ENCODE results near the gene PKDREJ.
"Not testable (repeated sequence)": the region's sequence is repeated elsewhere in the genome, so short reads cannot be mapped to it uniquely, and the experiment has no call there.

Gene PKDREJ

GRCh38 chr22:46275455-46276122, 12.4 kb upstream of the PKDREJ start:
- Histone ChIP-seq H3K9me3 (ENCODE audit: control insufficient read depth in 1 of 2, low read length in 2 of 2) (no peaks in the 10 kb centered on the region), H3K4me3 (ENCODE audit: low read depth in 1 of 2, low read length in 2 of 2) (no peak overlapping the region), H3K27ac (ENCODE audit: low read length) (no peak overlapping the region), H3K4me1 (ENCODE audit: control insufficient read depth in 1 of 2, insufficient read depth in 2 of 2, low read length in 2 of 2) (no peaks in the 10 kb centered on the region), H3K36me3 (ENCODE audit: control insufficient read depth in 1 of 2, insufficient read depth in 2 of 2, low read length in 2 of 2) (peaks cover 62 to 81% of the 10 kb centered on the region in 2 donors), H3K27me3 (ENCODE audit: low read depth, low read length) (no peaks in the 10 kb centered on the region)

GRCh38 chr22:46274381-46274780, 11.2 kb upstream of the PKDREJ start:
- Histone ChIP-seq H3K4me3 (ENCODE audit: low read depth in 1 of 2, low read length in 2 of 2) (no peak overlapping the region), H3K36me3 (ENCODE audit: control insufficient read depth in 1 of 2, insufficient read depth in 2 of 2, low read length in 2 of 2) (peaks cover 51 to 69% of the 10 kb centered on the region in 2 donors)

GRCh38 chr22:46273432-46274148, 10.4 kb upstream of the PKDREJ start:
- Histone ChIP-seq H3K4me3 (ENCODE audit: low read depth in 1 of 2, low read length in 2 of 2) (no peak overlapping the region), H3K9me3 (ENCODE audit: control insufficient read depth in 1 of 2, low read length in 2 of 2) (no peaks in the 10 kb centered on the region), H3K27me3 (ENCODE audit: low read depth, low read length) (no peaks in the 10 kb centered on the region), H3K4me1 (ENCODE audit: control insufficient read depth in 1 of 2, insufficient read depth in 2 of 2, low read length in 2 of 2) (peaks cover 3 to 10% of the 10 kb centered on the region in 2 donors), H3K36me3 (ENCODE audit: control insufficient read depth in 1 of 2, insufficient read depth in 2 of 2, low read length in 2 of 2) (peaks cover 43 to 61% of the 10 kb centered on the region in 2 donors), H3K27ac (ENCODE audit: low read length) (no peak overlapping the region)

More at GRCh38 chr22:46274381-46274780, 11.2 kb upstream of the PKDREJ start:
- no peak overlapping the region for H3K27ac ChIP-seq (ENCODE audit: low read length)
- H3K4me1 ChIP-seq (ENCODE audit: control insufficient read depth in 1 of 2, insufficient read depth in 2 of 2, low read length in 2 of 2), result peaks cover under 1 to 3% of the 10 kb centered on the region in 2 donors
- no peaks in the 10 kb centered on the region for H3K9me3 ChIP-seq (ENCODE audit: control insufficient read depth in 1 of 2, low read length in 2 of 2)
- H3K27me3 ChIP-seq (ENCODE audit: low read depth, low read length), result no peaks in the 10 kb centered on the region

- H3K36me3 ChIP-seq (ENCODE audit: control insufficient read depth in 1 of 2, insufficient read depth in 2 of 2, low read length in 2 of 2), result peaks cover 36 to 54% of the 10 kb centered on the region in 2 donors
- H3K4me3 ChIP-seq (ENCODE audit: low read depth in 1 of 2, low read length in 2 of 2), result no peak overlapping the region
- H3K27ac ChIP-seq (ENCODE audit: low read length), result no peak overlapping the region
- no peaks in the 10 kb centered on the region for H3K27me3 ChIP-seq (ENCODE audit: low read depth, low read length)
- no peaks in the 10 kb centered on the region for H3K9me3 ChIP-seq (ENCODE audit: control insufficient read depth in 1 of 2, low read length in 2 of 2)
- peaks cover 3 to 15% of the 10 kb centered on the region in 2 donors for H3K4me1 ChIP-seq (ENCODE audit: control insufficient read depth in 1 of 2, insufficient read depth in 2 of 2, low read length in 2 of 2)
These were observed 9.8 kb upstream of the PKDREJ start for GRCh38 chr22:46272762-46273431.

GRCh38 chr22:46272196-46272595, 9.1 kb upstream of the PKDREJ start:
- no peak overlapping the region for H3K27ac ChIP-seq (ENCODE audit: low read length)
- no peaks in the 10 kb centered on the region for H3K27me3 ChIP-seq (ENCODE audit: low read depth, low read length)
- H3K4me1 ChIP-seq (ENCODE audit: control insufficient read depth in 1 of 2, insufficient read depth in 2 of 2, low read length in 2 of 2), result peaks cover 3 to 18% of the 10 kb centered on the region in 2 donors
- peaks cover 32 to 49% of the 10 kb centered on the region in 2 donors for H3K36me3 ChIP-seq (ENCODE audit: control insufficient read depth in 1 of 2, insufficient read depth in 2 of 2, low read length in 2 of 2)
- no peak overlapping the region for H3K4me3 ChIP-seq (ENCODE audit: low read depth in 1 of 2, low read length in 2 of 2)
- no peaks in the 10 kb centered on the region for H3K9me3 ChIP-seq (ENCODE audit: control insufficient read depth in 1 of 2, low read length in 2 of 2)

- Histone ChIP-seq H3K27ac (ENCODE audit: low read length) (no peak overlapping the region), H3K9me3 (ENCODE audit: control insufficient read depth in 1 of 2, low read length in 2 of 2) (no peaks in the 10 kb centered on the region), H3K4me1 (ENCODE audit: control insufficient read depth in 1 of 2, insufficient read depth in 2 of 2, low read length in 2 of 2) (peaks cover 3 to 21% of the 10 kb centered on the region in 2 donors), H3K4me3 (ENCODE audit: low read depth in 1 of 2, low read length in 2 of 2) (peak overlapping the region in 1 of 2 donors; percentile 39), H3K27me3 (ENCODE audit: low read depth, low read length) (no peaks in the 10 kb centered on the region), H3K36me3 (ENCODE audit: control insufficient read depth in 1 of 2, insufficient read depth in 2 of 2, low read length in 2 of 2) (peaks cover 18 to 28% of the 10 kb centered on the region in 2 donors)
These were observed 6.4 kb upstream of the PKDREJ start for GRCh38 chr22:46269564-46269963.

GRCh38 chr22:46267431-46268279, 4.5 kb upstream of the PKDREJ start, which contains the start of gene TTC38:
TTC38 (plus strand) TSS chr22:46268008; CDS start chr22:46268040, 32 bp downstream.
- Histone ChIP-seq H3K36me3 (ENCODE audit: control insufficient read depth in 1 of 2, insufficient read depth in 2 of 2, low read length in 2 of 2) (peaks cover 6 to 8% of the 10 kb centered on the region in 2 donors), H3K4me1 (ENCODE audit: control insufficient read depth in 1 of 2, insufficient read depth in 2 of 2, low read length in 2 of 2) (peaks cover 3 to 24% of the 10 kb centered on the region in 2 donors), H3K4me3 (ENCODE audit: low read depth in 1 of 2, low read length in 2 of 2) (peak within 1 kb of the TSS; percentile 81 to 88), H3K9me3 (ENCODE audit: control insufficient read depth in 1 of 2, low read length in 2 of 2) (no peaks in the 10 kb centered on the region), H3K27me3 (ENCODE audit: low read depth, low read length) (no peaks in the 10 kb centered on the region), H3K27ac (ENCODE audit: low read length) (peak within 1 kb of the TSS; percentile 74)

GRCh38 chr22:46265627-46266026, 2.5 kb upstream of the PKDREJ start:
- not testable (repeated sequence) for H3K27me3 ChIP-seq (ENCODE audit: low read depth, low read length); H3K27ac ChIP-seq (ENCODE audit: low read length); H3K36me3 ChIP-seq (ENCODE audit: control insufficient read depth in 1 of 2, insufficient read depth in 2 of 2, low read length in 2 of 2); H3K4me3 ChIP-seq (ENCODE audit: low read depth in 1 of 2, low read length in 2 of 2); H3K9me3 ChIP-seq (ENCODE audit: control insufficient read depth in 1 of 2, low read length in 2 of 2)
- peaks cover 3 to 24% of the 10 kb centered on the region in 2 donors for H3K4me1 ChIP-seq (ENCODE audit: control insufficient read depth in 1 of 2, insufficient read depth in 2 of 2, low read length in 2 of 2)

- H3K4me1 ChIP-seq (ENCODE audit: control insufficient read depth in 1 of 2, insufficient read depth in 2 of 2, low read length in 2 of 2), result peaks cover 3 to 22% of the 10 kb centered on the region in 2 donors
- H3K36me3 ChIP-seq (ENCODE audit: control insufficient read depth in 1 of 2, insufficient read depth in 2 of 2, low read length in 2 of 2); H3K4me3 ChIP-seq (ENCODE audit: low read depth in 1 of 2, low read length in 2 of 2); H3K27ac ChIP-seq (ENCODE audit: low read length); H3K27me3 ChIP-seq (ENCODE audit: low read depth, low read length); H3K9me3 ChIP-seq (ENCODE audit: control insufficient read depth in 1 of 2, low read length in 2 of 2): not testable (repeated sequence)
These were observed 1.4 kb upstream of the PKDREJ start for GRCh38 chr22:46264520-46264919.

- Histone ChIP-seq H3K4me3 (ENCODE audit: low read depth in 1 of 2, low read length in 2 of 2) (peak overlapping the region in 1 of 2 donors; percentile 47), H3K27me3 (ENCODE audit: low read depth, low read length) (no peaks in the 10 kb centered on the region), H3K36me3 (ENCODE audit: control insufficient read depth in 1 of 2, insufficient read depth in 2 of 2, low read length in 2 of 2) (no peaks in the 10 kb centered on the region), H3K27ac (ENCODE audit: low read length) (no peak overlapping the region), H3K4me1 (ENCODE audit: control insufficient read depth in 1 of 2, insufficient read depth in 2 of 2, low read length in 2 of 2) (peaks cover 0 to 10% of the 10 kb centered on the region in 2 donors), H3K9me3 (ENCODE audit: control insufficient read depth in 1 of 2, low read length in 2 of 2) (no peaks in the 10 kb centered on the region)
These were observed 511 bp downstream of the PKDREJ start for GRCh38 chr22:46262449-46263215.
